HEK293 (cell line): ENCODE measurements around the gene SCUBE1.

ENCODE experiments used
- CTCF ChIA-PET: fragments of 350-600 bp; formaldehyde crosslinking; extraction: SDS; loops from one replicate; lab custom pipeline; 2021; ENCODE audit warnings: antibody characterized with exemption; lab: Yijun Ruan, JAX
- POLR2A ChIA-PET: fragments of 300-600 bp; formaldehyde crosslinking; extraction: SDS; loops from one replicate; lab custom pipeline; 2020; ENCODE audit warnings: antibody characterized with exemption, inconsistent platforms; lab: Yijun Ruan, JAX
- H3K27ac ChIP-seq: fragments of 200-500 bp; sonication (Bioruptor generic); 2 replicates; pipeline ENCODE4 v1.5.1; 2014; ENCODE audit warnings: low read depth, low read length, control low read depth, inconsistent platforms; ENCODE audit errors: extremely low read depth
- H3K36me3 ChIP-seq, 2 experiments: fragments of 200-500 bp in 1 of 2; sonication (Bioruptor generic) in 1 of 2; 1 replicate in 1 of 2; 2 replicates in 1 of 2; pipeline ENCODE4 v1.5.1; 2014 to 2017; ENCODE audit warnings: inconsistent platforms in 2 of 2, low read length in 2 of 2; ENCODE audit not compliant: control insufficient read depth in 2 of 2, insufficient read depth in 1 of 2
- H3K4me1 ChIP-seq: fragments of 200-500 bp; sonication (Bioruptor generic); 2 replicates; pipeline ENCODE4 v1.5.1; 2014; ENCODE audit warnings: mild to moderate bottlenecking, low read length, inconsistent platforms; ENCODE audit not compliant: control insufficient read depth, insufficient read depth
- H3K4me3 ChIP-seq: 2 replicates; pipeline ENCODE4 v1.5.1; 2011; ENCODE audit warnings: low read depth, mild to moderate bottlenecking, control low read depth, low read length, moderate library complexity
- H3K9me3 ChIP-seq: fragments of 200-500 bp; sonication (Bioruptor generic); 2 replicates; pipeline ENCODE4 v1.5.1; 2014; ENCODE audit warnings: low read depth, low read length, inconsistent platforms; ENCODE audit not compliant: control insufficient read depth, insufficient read depth
- ATF2 ChIP-seq: fragments of 450-650 bp; formaldehyde crosslinking; IDR thresholded peaks from 2 replicates; pipeline ENCODE4 v1.5.1; 2016; ENCODE audit warnings: missing biosample characterization, missing genetic modification characterization, low read depth
- GLI4 ChIP-seq: fragments of 450-650 bp; formaldehyde crosslinking; IDR thresholded peaks from 2 replicates; pipeline ENCODE4 v1.5.1; 2016; ENCODE audit warnings: missing biosample characterization, missing genetic modification characterization
- PRDM10 ChIP-seq: fragments of 450-650 bp; formaldehyde crosslinking; IDR thresholded peaks from 2 replicates; pipeline ENCODE4 v1.5.1; 2016; ENCODE audit warnings: missing biosample characterization, missing genetic modification characterization
- PRDM4 ChIP-seq: fragments of 450-650 bp; formaldehyde crosslinking; IDR thresholded peaks from 2 replicates; pipeline ENCODE4 v1.5.1; 2017; ENCODE audit warnings: missing biosample characterization, missing genetic modification characterization
- SP3 ChIP-seq: fragments of 450-650 bp; formaldehyde crosslinking; IDR thresholded peaks from 2 replicates; pipeline ENCODE4 v1.5.1; 2016; ENCODE audit warnings: missing biosample characterization, missing genetic modification characterization
- TCF7L2 ChIP-seq: IDR thresholded peaks from 2 replicates; pipeline ENCODE4 v1.6.1; 2011; ENCODE audit warnings: low read depth, mild to moderate bottlenecking, inconsistent platforms, low read length, moderate library complexity, borderline replicate concordance
- ZNF121 ChIP-seq: fragments of 450-650 bp; formaldehyde crosslinking; IDR thresholded peaks from 2 replicates; pipeline ENCODE4 v1.5.1; 2016; ENCODE audit warnings: missing biosample characterization, missing genetic modification characterization
- ZNF16 ChIP-seq: fragments of 450-650 bp; formaldehyde crosslinking; IDR thresholded peaks from 2 replicates; pipeline ENCODE4 v1.5.1; 2016; ENCODE audit warnings: low read depth, missing biosample characterization, missing genetic modification characterization
- ZNF175 ChIP-seq: fragments of 450-650 bp; formaldehyde crosslinking; IDR thresholded peaks from 2 replicates; pipeline ENCODE4 v1.5.1; 2016; ENCODE audit warnings: missing biosample characterization, missing genetic modification characterization
- ZNF23 ChIP-seq: fragments of 450-650 bp; formaldehyde crosslinking; IDR thresholded peaks from 2 replicates; pipeline ENCODE4 v1.5.1; 2016; ENCODE audit warnings: missing biosample characterization, missing genetic modification characterization, borderline replicate concordance
- ZNF514 ChIP-seq: fragments of 450-650 bp; formaldehyde crosslinking; IDR thresholded peaks from 2 replicates; pipeline ENCODE4 v1.5.1; 2016; ENCODE audit warnings: missing biosample characterization, missing genetic modification characterization
- ZNF518A ChIP-seq: fragments of 450-650 bp; formaldehyde crosslinking; conservative IDR thresholded peaks from 2 replicates; pipeline ENCODE4 v1.5.1; 2016; ENCODE audit warnings: low read depth, missing biosample characterization, missing genetic modification characterization
- ZNF521 ChIP-seq: fragments of 450-650 bp; formaldehyde crosslinking; IDR thresholded peaks from 2 replicates; pipeline ENCODE4 v1.5.1; 2017; ENCODE audit warnings: missing biosample characterization, mild to moderate bottlenecking, missing genetic modification characterization
- ZNF664 ChIP-seq: fragments of 450-650 bp; formaldehyde crosslinking; IDR thresholded peaks from 2 replicates; pipeline ENCODE4 v1.5.1; 2016; ENCODE audit warnings: missing biosample characterization, missing genetic modification characterization
- ZNF777 ChIP-seq: fragments of 450-650 bp; formaldehyde crosslinking; IDR thresholded peaks from 2 replicates; pipeline ENCODE4 v1.5.1; 2017; ENCODE audit warnings: missing biosample characterization, missing genetic modification characterization, borderline replicate concordance
- ZSCAN23 ChIP-seq: fragments of 450-650 bp; formaldehyde crosslinking; IDR thresholded peaks from 2 replicates; pipeline ENCODE4 v1.5.1; 2016; ENCODE audit warnings: missing biosample characterization, missing genetic modification characterization

Gene SCUBE1

GRCh38 chr22:43325176-43325575 is 18.0 kb downstream of the SCUBE1 start (continued):
- TF ChIP-seq PRDM4 (tag by site-specific recombination) = no peak
- TF ChIP-seq ZNF664 = no peak
- TF ChIP-seq ZSCAN23 = no peak
- no peak for TF ChIP-seq SP3 (tag by site-specific recombination)
- TF ChIP-seq ZNF514 (tag by site-specific recombination) = no peak
- TF ChIP-seq ZNF777 (tag by site-specific recombination) = no peak
- no peak for TF ChIP-seq GLI4 (tag by site-specific recombination)
- no peak for TF ChIP-seq ZNF121 (tag by site-specific recombination)
- TF ChIP-seq ZNF16 (tag by site-specific recombination) = no peak

GRCh38 chr22:43320943-43321900 is 21.9 kb downstream of the SCUBE1 start:
- CTCF ChIA-PET = interaction anchor here (0.6 to 2.8 kb wide), 6 partner anchors 14 to 95 kb away, joined by 3 to 11 read pairs (median 4); no protein-coding TSS in a partner anchor
- Histone ChIP-seq H3K4me3 (no peak overlapping the region), H3K36me3 (no peaks in the 10 kb centered on the region), H3K9me3 (no peaks in the 10 kb centered on the region), H3K27ac (no peak overlapping the region), H3K4me1 (no peaks in the 10 kb centered on the region)
- POLR2A ChIA-PET = no interaction called here
- no peak for TF ChIP-seq PRDM10 (tag by site-specific recombination)
- TF ChIP-seq ZNF175 = no peak
- no peak for TF ChIP-seq TCF7L2

- H3K4me1 ChIP-seq = peaks cover 6% of the 10 kb centered on the region; the same call in 1 of the 2 replicates
- no peak overlapping the region for H3K27ac ChIP-seq
- H3K4me3 ChIP-seq = no peak overlapping the region
- POLR2A ChIA-PET = no interaction called here
- CTCF ChIA-PET = interaction anchor here (0.6 to 2.8 kb wide), 3 partner anchors 20 to 94 kb away, joined by 3 to 11 read pairs (median 3); no protein-coding TSS in a partner anchor
- H3K9me3 ChIP-seq = no peaks in the 10 kb centered on the region
- no peaks in the 10 kb centered on the region for H3K36me3 ChIP-seq
- TF ChIP-seq ZNF521 (tag by site-specific recombination) (no peak), ZNF175 (no peak), ZNF23 (no peak), ATF2 (no peak), ZNF518A (tag by site-specific recombination) (no peak)
Measured at GRCh38 chr22:43319661-43320486, 23.3 kb downstream of the SCUBE1 start.
